H54 (cell line): ENCODE measurements around the gene AKAP7.

Experiments used
- DNase-seq: peaks from one replicate; pipeline ENCODE4 v3.0.0; 2011; ENCODE audit warnings: low spot score, mixed read lengths; ENCODE audit not compliant: insufficient read length
- FAIRE-seq: peaks from 3 replicates; lab custom pipeline; 2011; peaks lifted over from hg19 to GRCh38; lab: Jason Lieb, UNC
- POLR2A ChIP-seq: IDR thresholded peaks from 2 replicates; pipeline ENCODE4 v1.6.1; 2011; ENCODE audit warnings: low read depth, mild to moderate bottlenecking, low read length

Gene AKAP7

DNA sequence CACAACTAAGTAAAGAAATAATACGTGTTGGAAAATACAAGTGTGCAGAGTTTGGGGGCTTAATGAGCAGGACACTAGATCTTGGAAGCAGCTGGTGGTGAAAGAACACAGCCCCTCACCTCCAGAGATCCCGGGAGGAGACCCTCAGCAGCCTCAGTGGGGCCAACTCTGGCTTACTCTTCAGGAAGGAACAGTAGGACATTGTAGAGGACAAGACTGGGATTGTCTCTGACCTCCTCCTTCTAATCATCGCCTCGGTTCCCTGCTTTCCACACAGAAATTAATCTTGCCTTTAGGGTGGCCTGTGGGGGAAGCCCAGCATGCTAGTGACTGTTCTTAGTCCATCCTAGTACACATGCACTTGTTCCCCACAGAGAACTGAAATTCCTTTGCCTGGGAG, 130.7 kb downstream of the AKAP7 start:
- DNase-seq = no peak

DNA sequence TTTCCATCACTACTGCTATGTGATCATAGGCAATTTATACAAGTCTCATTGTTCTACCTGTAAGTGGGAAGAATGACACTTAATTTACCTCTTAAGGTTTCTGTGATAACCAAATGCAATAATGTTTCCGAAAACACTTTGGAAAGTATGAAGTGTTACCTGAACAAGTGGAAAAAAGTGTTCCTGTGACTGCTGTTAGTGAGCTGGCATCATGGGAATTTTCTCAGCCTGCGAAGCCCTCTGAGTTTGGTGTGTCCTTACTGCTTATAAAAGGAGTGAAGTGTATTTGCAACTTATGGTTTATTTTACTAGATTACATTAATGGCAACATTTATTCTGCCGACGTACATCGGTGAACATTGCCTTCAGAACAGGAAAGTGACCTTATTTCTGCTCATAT, 133.0 kb downstream of the AKAP7 start:
- no peak for FAIRE-seq

More for the DNA sequence above, 130.7 kb downstream of the AKAP7 start:
- no peak for FAIRE-seq
- no peak for TF ChIP-seq POLR2A

DNA sequence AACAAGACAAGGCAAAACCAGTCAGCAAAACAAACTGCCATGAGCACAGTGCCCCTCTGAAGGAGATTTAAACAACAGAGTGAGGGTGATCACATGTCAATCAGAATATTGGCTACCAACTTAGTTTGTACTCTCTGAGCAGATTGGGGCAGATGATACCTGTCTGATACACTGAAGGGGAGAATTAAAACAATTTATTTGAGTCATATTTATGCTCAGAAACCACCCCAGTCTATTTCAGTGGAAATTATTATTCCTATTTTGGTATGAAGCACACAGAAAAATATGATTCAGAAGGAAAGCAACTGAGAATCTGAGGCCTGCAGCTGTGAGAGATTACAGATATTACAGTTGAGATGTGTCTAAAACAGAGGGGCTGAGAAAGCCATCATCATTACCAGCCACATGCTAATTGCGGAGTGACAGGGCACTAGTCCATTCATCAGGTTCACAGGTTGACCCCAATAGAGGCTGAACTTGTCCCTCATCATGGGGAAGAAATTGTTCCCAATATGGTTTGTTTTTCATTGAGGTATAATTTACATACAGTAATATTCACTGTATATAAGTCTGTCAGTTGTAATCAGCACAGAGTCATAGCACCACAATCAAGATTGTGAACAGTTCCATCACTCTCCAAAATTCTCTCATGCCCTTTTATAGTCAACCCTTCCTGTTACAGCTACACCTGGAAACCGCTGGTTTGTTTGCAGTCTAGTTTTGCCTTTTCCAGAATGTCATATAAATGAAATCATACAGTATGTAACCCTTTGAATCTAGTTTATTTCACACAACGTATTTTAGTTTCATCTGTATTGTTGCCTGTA, 134.5 kb downstream of the AKAP7 start:
- FAIRE-seq = no peak
- TF ChIP-seq POLR2A = no peak
- no peak for DNase-seq

More for the DNA sequence above, 133.0 kb downstream of the AKAP7 start:
- DNase-seq = no peak
- no peak for TF ChIP-seq POLR2A

DNA sequence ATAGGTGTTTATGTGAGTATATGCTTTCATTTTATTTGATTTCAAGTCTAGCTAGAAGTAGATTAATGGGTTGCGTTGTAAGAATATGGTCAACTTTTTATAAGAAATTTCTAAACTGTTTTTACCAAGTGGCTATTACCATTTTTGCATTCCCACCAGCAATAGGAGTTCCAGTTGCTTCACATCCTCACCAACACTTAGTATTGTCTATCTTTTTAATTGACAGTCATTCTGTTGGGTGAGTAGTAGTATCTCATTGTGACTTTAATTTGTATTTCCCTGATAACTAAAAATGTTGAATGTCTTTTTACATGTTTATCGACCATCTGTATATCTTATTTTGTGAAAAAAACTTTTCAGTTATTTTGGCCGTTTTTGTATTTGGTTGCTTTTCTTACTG, 135.3 kb downstream of the AKAP7 start:
- no peak for TF ChIP-seq POLR2A
- FAIRE-seq (no peak), DNase-seq (no peak)

DNA sequence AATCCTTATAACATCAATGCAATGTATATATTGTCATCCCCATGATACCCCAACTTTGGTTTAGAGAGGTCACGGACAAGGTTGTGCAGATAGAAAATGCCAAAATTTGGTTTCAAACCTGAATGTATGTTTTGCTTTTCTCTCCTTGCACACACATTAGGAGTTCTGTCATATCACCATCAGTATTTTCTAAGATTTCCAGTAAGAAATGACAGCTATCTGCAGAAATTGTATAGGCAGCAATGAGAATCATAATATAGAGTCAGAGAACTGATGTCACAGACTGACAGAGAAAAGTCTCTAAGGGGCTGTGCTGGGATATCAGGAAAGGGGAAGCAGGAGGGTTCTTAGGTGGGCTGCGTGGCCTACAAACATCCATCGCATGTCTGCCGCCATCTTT, 140.0 kb downstream of the AKAP7 start:
- no peak for DNase-seq
- no peak for FAIRE-seq
- TF ChIP-seq POLR2A = no peak

DNA sequence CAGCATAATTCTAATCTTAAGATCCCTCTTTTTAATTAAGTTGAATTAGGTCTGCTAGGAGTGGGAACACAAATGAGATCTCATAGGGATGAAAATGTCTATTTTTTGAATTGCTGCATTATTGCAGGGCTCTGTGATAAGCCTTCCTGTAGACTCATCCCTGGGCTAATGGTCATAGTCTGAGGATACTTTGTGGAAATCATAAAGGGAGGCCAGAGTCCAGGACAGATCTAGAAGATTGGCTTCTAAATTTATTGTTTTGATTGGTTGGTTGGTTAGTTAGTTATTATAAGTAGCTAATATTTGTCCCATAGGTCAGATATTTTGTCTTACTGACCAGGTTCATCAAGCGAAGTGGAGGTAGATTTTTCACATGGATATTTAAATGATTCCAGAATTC, 142.3 kb downstream of the AKAP7 start:
- FAIRE-seq = no peak
- no peak for DNase-seq
- no peak for TF ChIP-seq POLR2A

DNA sequence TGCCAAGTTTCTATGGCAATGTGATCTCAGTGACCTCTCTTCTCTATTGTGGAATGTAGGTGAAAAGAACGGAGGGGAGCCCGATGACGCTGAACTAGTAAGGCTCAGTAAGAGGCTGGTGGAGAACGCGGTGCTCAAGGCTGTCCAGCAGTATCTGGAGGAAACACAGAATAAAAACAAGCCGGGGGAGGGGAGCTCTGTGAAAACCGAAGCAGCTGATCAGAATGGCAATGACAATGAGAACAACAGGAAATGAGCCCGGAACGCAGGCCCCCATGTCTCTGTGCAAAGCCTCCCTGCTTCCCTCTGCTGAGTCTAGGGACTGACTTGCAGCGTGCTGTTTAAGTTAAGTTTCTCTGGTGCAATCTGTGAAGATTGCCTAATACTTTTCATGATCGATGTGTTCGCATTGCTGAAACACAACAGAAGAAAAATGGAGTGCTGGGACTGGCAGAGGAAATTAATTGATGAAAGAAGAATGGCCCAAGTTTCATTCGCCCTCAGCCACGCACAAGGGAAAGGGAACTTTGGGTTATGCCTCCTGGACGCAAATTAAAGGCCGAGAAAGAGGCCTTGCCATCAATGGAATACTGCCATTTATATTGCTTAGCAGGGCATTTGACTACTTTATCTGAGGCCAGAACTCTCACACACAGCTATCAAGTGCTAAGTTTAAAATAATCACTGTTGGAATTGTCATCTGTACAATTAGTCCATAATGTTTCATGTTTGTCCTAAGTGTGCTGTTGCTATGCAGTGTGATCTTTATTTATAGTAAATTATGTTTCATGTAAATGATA, 146.4 kb downstream of the AKAP7 start:
- DNase-seq = no peak
- TF ChIP-seq POLR2A = no peak
- no peak for FAIRE-seq

DNA sequence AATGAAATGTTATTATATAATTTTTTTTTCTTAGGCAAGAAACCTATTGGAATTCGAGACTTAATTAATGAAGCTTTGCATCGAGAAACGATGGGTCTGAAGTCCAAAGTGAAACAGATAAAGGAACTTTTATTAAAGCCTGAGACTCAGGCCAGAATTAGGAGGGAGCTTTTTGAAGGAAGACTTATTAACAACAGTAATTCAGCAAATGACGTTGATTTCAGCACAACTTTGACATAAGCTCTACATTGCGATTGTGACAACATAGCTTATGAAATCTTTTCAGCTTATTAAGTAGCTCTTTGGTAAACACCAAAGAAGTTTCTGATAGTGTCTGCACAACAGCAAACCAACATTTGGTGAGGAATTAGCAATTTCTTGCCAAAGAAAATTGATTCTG, 147.1 kb downstream of the AKAP7 start:
- FAIRE-seq (no peak), DNase-seq (no peak)
- TF ChIP-seq POLR2A = no peak

DNA sequence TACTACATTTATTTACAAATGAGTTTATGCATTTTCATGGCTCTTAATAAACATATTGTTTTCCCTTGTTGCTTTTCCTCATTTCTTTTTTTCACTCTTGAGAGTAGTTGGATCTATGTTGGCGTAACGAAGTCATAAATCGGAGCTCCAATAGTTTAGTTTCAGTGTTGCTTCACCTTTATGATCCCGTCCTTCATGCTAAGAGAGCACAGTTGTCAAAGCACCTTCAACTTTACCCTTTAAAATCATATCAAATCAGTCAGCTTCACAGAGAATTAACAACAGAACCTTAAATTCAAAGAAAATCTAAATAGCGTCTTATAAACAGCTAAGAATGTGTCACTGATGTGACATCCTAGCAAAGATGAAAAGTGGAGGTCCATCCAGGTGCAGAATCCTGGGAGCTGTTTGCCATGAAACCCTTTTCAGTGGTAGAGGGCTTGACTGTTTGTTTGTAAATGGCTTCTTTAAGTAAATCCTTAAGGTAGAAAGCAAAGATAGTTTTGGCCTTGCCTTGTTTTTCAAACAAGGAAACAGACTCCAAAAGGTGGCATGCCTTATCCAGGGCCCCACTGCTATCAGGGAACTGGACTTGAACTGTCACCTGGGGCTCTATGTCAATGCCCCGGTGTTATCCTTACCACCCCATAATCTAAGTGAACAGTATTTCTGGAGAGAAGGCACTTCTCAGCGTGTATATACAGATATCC, 148.4 kb downstream of the AKAP7 start:
- FAIRE-seq = no peak
- no peak for DNase-seq
- TF ChIP-seq POLR2A = no peak

DNA sequence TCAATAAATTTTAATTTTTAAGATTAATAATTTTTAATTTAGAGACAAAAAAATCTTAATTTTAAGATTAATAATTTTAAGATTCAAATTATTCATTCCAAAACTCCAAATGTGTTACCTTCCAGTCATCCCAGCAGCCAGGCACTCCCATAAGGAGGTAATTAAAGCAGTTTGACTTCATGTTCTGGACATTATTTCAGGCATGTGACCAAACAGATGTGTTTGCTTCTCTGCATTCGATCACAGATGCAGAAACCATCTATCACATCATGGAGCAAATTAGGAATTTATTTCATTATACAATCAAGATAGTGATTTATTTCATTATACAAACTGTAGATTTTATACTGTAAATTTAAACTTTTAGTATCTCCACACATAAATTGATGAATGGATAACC, 150.3 kb downstream of the AKAP7 start:
- no peak for FAIRE-seq
- TF ChIP-seq POLR2A = no peak

DNA sequence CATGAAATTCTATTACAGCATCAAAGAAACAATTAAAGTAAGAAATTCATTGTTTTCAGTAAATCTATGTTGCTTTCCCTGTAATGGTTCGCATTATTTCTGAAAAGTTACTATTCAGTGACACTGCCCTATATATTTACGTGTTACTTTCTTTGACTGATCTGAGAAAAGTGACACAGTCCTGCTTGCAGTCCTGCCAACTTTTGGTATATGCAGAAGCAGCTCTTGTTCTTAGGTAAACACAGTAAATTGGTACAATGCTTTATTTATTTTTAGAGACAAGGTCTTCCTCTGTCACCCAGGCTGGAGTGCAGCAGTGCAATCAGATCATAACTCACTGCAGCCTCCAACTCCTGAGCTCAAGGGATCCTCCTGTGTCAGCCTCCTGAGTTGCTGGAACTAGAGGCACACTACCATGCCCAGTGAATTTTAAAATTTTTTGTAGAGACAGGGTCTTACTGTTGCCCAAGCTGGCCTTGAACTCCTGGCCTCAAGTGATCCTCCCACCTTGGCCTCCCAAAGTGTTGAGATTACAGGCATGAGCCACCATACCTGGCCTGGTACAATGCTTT, 151.3 kb downstream of the AKAP7 start:
- FAIRE-seq (no peak), DNase-seq (no peak)
- no peak for TF ChIP-seq POLR2A

More for the DNA sequence above, 150.3 kb downstream of the AKAP7 start:
- no peak for DNase-seq

DNA sequence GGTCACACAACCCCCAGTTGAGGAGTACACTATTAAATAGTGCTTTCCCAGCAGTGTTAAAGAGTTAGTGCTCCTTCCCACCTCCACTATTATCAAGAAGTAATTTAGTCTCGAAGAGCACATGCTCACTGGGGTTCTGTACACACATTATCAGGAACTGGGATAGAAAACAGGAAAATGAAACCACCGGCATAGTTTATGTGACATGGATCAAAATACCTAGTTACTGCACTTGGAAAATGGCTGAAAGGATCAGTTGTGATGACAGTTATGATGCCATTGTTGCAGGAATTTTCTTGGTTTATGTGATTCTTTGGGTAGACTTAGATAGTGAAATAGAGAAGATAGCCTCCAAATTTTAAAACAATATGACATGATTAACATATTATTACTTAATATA, 152.9 kb downstream of the AKAP7 start:
- TF ChIP-seq POLR2A = no peak
- FAIRE-seq (no peak), DNase-seq (no peak)

DNA sequence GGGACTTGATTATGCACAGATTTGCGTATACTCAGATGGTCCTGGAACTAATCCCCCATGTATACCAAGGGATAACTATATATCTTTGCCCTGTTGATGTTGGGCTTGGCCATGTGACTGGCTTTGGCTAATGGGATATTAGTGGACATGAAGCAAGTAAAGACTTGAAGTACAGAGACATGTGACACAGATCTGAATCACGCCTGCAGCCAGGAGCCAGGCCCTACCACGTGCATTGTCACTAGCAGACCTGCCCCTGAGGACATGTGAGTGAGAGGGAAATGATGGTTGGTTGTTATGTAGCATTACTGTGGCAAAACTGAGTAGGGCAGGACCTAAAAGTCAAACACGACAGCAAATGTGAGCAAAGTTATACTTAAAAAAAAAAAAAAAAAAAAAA, 155.7 kb downstream of the AKAP7 start:
- DNase-seq (no peak), FAIRE-seq (no peak)
- no peak for TF ChIP-seq POLR2A
